ENCODE measurements around the gene EEPD1. TPM values are rescaled to one million over a fixed set of nuclear protein-coding genes. Genes with fewer than 3 reads are reported as not detected.

Gene EEPD1
- total RNA-seq, 1 experiment from 2014 or later: 7.8 TPM

- no peak for TF ChIP-seq GRHL2 (CRISPR knock-in tag; IDR thresholded peaks at IDR 0.05; ENCODE audit: insufficient replicate concordance, severe bottlenecking)
Observed at GRCh38 chr7:36309301-36309700, 156.2 kb downstream of the EEPD1 start (continued).

- POLR2A ChIA-PET: no interaction called here
- DNase-seq (ENCODE audit: low spot score) (no peak), ATAC-seq (no peak)
- H3K9me3 Mint-ChIP-seq: no peaks in the 10 kb centered on the region
- H3K4me3 Mint-ChIP-seq: no peak overlapping the region
- CTCF ChIA-PET: interaction anchor here (1.6 kb wide), 1 partner anchor 10 kb away, joined by 9 read pairs; no protein-coding TSS in a partner anchor
- no peak overlapping the region for H3K27ac Mint-ChIP-seq
- H3K4me1 Mint-ChIP-seq: peaks cover 9% of the 10 kb centered on the region
- H3K36me3 Mint-ChIP-seq: no peaks in the 10 kb centered on the region
- H3K27me3 Mint-ChIP-seq (ENCODE audit: low read depth): no peaks in the 10 kb centered on the region
- no peak for TF ChIP-seq IRF1 (CRISPR knock-in tag; IDR thresholded peaks at IDR 0.05)
- TF ChIP-seq SOX15 (CRISPR knock-in tag; IDR thresholded peaks at IDR 0.05): no peak
- no peak for TF ChIP-seq PRRX2 (CRISPR knock-in tag; IDR thresholded peaks at IDR 0.05)
- TF ChIP-seq PRDM15 (CRISPR knock-in tag; IDR thresholded peaks at IDR 0.05): no peak
- no peak for TF ChIP-seq HMGXB4 (CRISPR knock-in tag; IDR thresholded peaks at IDR 0.05)
- TF ChIP-seq CDX4 (CRISPR knock-in tag; IDR thresholded peaks at IDR 0.05; ENCODE audit: borderline replicate concordance): no peak
- TF ChIP-seq ATF2 (CRISPR knock-in tag; IDR thresholded peaks at IDR 0.05; ENCODE audit: borderline replicate concordance, low read depth): no peak
- no peak for TF ChIP-seq NR3C1 (CRISPR knock-in tag; conservative IDR thresholded peaks at IDR 0.05; ENCODE audit: low read depth)
- TF ChIP-seq FOXP4 (CRISPR knock-in tag; IDR thresholded peaks at IDR 0.05): no peak
- no peak for TF ChIP-seq TEAD1 (CRISPR knock-in tag; IDR thresholded peaks at IDR 0.05)
- TF ChIP-seq EMX1 (CRISPR knock-in tag; IDR thresholded peaks at IDR 0.05): no peak
- TF ChIP-seq TP53 (CRISPR knock-in tag; IDR thresholded peaks at IDR 0.05): no peak
- TF ChIP-seq TEAD4 (CRISPR knock-in tag; IDR thresholded peaks at IDR 0.05): no peak
- TF ChIP-seq ATF6 (CRISPR knock-in tag; IDR thresholded peaks at IDR 0.05): no peak
Observed at GRCh38 chr7:36309716-36310115, 156.7 kb downstream of the EEPD1 start.
